Sigmoid colon (tissue), 3 donors: Measurements from ENCODE around the gene U2SURP.

Experiments
- CTCF ChIP-seq, 4 experiments: fragments of 450-650 bp in 3 of 4; fragments of 200-600 bp in 1 of 4; IDR thresholded peaks; one replicate each; pipeline ENCODE4 v1.5.1; 2016 to 2019; ENCODE audit warnings: antibody characterized with exemption in 4 of 4, mild to moderate bottlenecking in 3 of 4, moderate library complexity in 2 of 4
- POLR2A ChIP-seq, 2 donors: fragments of 450-650 bp; IDR thresholded peaks; one replicate each; pipeline ENCODE4 v1.6.1; 2016; ENCODE audit warnings: antibody characterized with exemption in 2 of 2, mild to moderate bottlenecking in 2 of 2, moderate library complexity in 2 of 2

GRCh38 chr3:143099690-143100089 lies 98.3 kb downstream of the U2SURP start:
- TF ChIP-seq CTCF (IDR thresholded peaks at IDR 0.05) (no peak), POLR2A (IDR thresholded peaks at IDR 0.05) (no peak)
